ENCODE data around the gene HDAC4. TPM values are rescaled to one million over a fixed set of nuclear protein-coding genes. Genes with fewer than 3 reads are reported as not detected.

HDAC4 gene
- polyA plus RNA-seq, 4 donors = 12.0 to 14.1 (median 12.6) TPM

DNA sequence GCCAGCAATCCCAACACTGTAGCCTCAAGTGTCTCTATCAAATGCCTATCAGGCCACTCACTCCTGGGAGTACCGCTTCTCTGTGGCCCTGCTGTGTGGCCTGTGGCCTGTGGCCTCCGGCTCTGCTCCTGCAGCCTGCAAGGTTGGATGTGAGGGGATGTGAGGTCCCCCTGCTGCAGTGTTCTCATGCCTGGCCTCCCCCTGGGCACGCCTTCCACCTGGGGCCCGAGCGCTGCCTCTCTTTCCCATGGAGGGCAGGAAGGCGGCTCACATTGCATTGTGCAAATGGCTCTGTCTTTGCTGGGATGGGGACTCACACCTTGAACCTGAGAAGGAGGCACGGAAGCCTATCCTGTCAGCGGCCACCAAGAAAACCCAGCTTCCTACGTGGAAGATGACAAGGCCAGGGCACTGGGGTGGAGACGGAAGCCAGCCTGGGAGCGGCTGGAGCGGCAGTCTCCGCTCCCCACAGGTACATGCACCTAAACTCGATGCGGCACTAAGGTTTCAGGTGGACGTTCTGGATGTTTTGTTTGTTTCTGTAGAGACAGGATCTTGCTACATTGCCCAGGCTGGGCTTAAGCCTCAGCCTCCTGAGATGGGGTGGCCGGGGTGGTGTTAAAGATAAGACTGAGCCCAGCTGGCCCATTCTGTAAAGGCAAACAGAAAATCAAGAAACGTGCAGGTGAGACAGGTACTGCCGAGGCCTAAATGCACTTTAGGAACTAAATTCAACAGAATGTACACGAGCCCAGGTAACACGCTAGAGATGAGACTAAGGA is 140.1 kb downstream of the HDAC4 start:
- DNase-seq (ENCODE audit: low read depth in 4 of 4, low spot score in 3 of 4) = no peak

DNA sequence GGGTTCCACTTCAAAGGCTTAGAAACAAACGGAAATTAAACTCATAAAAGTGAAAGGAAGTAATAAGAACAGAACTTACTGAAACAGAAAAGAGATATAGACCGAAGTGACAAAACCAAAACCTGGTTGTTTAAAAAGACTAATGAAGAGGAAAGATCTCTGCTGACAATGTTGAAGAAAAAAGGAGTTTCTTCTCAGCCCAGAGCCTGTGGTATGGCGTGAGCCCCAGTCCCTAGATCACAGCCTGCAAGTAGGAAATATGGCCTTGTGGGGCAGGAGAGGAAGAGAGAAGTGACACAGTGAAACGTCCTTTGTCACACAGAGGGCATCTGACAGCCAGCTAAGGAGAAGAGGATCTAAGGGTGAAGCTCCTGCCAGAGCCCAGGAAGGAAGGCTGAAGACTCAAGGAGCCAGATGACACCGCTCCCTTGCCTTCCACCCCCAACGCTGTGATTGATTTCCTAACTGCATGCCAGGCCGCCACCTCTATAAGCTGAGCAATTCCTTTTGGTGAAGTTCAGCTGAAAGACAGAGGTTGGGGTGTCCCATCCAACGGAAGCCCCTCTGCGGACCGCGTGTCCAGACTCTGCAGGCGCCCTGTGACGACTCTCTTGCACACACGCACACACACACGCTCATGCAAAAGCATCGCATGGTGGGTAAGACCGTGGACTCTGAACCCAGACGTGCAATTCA is 141.1 kb downstream of the HDAC4 start:
- DNase-seq (ENCODE audit: low read depth in 4 of 4, low spot score in 3 of 4) = no peak

DNA sequence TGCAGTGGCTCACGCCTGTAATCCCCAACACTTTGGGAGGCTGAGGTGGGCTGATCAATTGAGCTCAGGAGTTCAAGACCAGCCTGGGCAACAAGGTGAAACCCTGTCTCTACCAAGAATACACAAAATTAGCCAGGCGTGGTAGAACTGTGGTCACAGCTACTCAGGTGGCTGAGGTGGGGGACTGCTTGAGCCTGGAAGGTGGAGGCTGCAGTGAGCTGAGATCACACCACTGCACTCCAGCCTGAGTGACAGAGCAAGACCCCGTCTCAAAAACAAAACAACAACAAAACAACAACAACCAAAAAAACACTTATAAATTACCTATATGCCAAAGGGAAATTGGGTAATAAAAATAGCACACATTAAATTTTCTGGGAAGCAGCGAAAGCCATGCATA is 141.6 kb downstream of the HDAC4 start:
- DNase-seq (ENCODE audit: low read depth in 4 of 4, low spot score in 3 of 4) = no peak

DNA sequence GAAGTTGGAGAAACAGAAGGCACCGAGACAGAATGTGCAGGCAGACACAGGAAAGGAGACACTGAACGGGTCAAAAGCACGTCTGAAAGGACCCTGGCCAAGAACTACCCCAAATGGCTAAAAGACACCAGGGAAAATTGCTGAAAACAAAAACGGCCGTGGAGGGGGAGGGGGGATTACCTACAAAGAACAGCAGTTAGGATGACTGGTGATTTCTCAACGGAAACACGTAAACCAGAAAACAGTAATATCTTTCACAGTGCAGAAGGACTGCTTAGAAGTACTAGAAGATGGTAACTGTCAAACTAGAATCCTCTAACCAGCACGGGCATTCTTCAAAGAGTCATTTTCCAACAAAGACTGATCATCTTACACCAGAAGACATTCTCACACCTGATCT is 142.6 kb downstream of the HDAC4 start:
- DNase-seq (ENCODE audit: low read depth in 4 of 4, low spot score in 3 of 4) = no peak

DNA sequence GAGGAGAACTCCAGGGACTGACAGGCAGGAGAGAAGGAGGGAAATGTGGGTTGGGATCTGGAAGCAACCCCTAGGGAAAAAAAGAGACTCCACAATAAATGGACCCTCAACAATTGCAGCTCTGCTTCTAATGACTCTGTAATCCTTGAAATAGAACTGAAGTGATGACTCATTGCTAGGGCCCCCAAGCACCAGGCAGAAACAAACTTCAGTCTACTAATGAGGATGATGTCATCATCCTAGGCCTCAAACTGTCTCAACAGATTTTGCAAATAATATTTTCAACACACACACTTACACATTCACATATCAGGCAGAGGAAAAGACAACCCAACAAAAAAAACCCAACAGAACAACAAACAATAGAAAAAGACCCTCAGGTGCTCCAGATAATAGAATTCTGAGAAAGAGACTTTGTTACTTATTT is 143.3 kb downstream of the HDAC4 start:
- no peak for DNase-seq (ENCODE audit: low read depth in 4 of 4, low spot score in 3 of 4)

DNA sequence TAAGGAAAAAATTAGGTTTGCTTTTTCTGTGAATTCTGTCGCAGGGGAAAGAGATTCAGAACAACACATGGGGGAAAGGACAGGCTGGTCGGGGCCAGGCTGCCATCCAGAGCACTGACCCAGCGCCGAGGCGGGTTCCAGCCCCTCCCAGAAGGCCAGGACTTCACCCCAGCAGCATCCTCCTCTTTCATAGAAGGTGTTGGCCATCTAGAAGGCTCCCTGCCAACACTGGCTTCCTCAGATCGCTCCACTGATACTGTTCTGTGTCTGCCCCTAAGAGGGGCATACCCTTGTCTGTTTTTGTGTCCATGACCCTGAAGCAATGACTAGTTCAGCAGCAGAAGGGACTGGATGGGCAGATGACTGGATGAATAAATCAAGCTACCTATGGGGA is 144.5 kb downstream of the HDAC4 start:
- DNase-seq (ENCODE audit: low read depth in 4 of 4, low spot score in 3 of 4) = no peak

DNA sequence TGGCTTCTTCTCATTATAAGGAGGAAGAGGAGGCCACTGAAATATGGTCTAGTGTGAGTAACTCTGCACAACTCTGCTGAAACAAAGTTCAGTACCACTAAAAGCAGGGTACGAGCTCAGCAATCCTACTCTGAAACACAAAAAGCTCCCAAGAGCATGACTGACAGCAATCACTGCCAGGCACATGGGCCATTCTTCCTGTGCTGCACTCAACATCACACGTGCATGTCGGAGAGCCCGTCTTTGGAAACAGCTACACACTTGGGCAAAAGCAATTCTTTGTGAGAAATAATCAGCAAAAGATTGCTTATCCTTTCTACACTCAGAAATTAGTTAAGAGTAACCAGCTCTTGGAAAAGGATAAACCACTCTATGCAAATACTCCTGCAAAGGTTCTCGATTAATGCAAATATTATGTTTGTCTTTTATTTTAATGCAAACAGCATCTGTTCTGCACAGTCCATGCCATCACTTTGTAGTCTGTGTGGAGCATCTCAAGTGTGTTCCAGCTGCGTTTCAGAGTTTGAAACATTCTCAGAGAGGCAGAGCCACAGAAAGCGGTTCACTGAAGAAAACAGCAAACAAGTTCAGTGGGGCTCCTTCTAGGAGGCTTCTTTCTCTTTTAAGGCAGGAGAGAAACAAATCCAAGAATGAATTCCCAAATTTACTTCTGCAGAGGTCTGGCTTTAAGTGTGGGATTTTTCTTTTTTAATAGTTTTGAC is 145.0 kb downstream of the HDAC4 start:
- DNase-seq (ENCODE audit: low read depth in 4 of 4, low spot score in 3 of 4) = no peak

DNA sequence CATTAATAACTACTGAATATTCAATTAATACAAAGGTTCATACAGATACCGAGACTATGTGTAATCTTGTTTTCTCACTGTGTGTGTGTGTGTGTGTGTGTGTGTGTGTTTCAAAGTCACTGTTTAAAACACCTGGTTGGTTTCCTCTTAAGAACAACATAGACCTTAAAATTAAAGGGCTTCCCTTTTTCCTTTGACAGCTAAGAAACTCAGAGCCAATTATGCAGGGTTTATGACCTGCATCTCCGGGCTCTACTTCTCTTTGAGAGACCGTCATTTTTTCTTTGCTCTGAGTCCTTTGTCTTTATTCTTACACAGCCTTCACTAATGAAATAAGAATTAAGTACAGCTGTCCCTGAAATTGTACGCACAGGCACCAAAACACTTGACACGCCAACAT is 145.6 kb downstream of the HDAC4 start:
- DNase-seq (ENCODE audit: low read depth in 4 of 4, low spot score in 3 of 4) = no peak

DNA sequence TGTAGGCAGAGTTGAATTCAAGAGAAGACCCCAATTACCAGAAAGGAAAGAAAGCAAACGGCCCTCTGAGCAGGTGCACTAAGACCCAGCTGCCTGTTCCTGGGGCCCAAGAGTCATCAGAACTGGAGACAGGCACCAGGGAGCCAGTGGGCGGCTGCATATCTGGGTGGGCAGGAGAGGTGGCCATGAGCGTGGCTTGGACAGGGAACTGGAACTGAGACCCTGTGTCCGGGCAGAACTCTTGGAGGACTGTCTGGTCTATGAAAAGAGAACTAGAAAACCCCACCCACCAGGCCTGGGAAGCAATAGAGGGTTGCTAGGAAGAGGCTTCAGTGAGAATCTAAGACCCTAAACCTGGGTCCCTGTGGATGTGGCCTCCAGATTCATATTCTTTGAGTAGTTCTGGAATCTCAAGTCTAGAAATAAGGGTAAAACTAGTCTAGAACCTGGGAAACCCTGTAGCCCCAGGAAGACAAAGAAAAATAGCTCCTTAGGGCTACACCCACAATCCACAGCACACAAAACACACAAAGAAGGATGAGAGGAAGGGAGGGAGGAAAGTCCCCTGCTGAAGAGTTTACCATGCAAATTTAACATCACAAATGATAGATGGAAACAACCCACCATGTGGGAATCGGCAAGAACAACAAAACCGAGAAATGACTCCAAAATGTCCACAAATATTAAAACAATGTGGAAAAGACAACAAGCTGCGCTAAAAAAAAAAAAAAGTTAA is 147.0 kb downstream of the HDAC4 start:
- no peak for DNase-seq (ENCODE audit: low read depth in 4 of 4, low spot score in 3 of 4)

DNA sequence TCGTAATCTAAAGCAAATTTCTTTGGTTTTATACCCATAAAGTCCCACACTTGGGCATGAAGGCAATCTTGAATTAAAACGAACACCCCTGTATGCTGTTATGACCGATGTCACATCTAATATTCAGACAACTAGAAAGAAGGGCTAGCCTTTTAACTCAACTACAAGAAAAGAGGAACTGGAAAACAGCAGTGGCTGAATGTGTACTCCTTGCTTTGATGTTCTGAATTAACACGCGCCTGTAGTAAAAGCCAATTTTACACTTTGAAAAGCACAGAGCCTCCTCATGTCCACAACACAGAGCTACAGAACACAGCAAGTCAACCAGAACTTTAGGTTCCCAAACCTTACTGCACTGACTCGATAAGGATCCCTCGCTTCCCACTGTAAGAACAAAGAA is 147.6 kb downstream of the HDAC4 start:
- DNase-seq (ENCODE audit: low read depth in 4 of 4, low spot score in 3 of 4) = no peak

DNA sequence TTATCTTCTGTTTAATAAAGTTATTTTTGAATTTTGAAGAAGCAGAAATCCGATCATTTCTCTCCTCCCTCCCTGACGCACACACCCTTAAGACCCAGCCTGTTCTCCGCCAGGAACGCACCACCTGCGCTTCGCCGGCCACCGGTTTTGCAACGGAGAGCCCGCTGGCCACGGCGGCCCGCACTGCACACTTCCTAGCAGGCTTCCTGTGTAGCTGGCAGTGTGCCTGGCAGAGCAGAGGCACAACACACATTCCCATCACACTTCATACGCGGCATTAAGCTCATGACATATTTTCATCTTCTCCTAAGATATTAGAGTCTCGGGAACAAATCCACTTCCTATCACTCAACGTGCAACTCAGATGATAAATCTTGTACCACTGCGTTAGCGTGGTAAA is 148.0 kb downstream of the HDAC4 start:
- DNase-seq (ENCODE audit: low read depth in 4 of 4, low spot score in 3 of 4) = no peak

DNA sequence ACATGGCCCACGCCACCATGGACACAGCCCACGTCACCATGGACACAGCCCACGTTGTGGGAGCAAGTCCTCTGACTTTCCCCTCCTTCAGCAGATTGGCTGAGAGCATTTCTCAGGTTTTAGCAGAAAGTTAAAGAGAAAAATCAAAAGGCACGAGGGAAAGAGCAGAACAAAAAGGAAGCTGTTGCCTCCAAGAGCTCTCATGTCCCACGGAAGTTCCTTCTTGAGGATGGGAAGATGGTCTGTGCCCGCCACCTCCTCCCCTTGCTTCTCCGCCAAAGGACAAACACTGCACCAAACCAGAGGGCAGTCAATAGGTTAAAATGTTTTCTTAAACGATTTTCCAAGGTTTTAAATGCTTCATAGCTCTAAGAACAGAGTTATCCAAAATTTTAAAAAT is 148.4 kb downstream of the HDAC4 start:
- DNase-seq (ENCODE audit: low read depth in 4 of 4, low spot score in 3 of 4) = no peak

DNA sequence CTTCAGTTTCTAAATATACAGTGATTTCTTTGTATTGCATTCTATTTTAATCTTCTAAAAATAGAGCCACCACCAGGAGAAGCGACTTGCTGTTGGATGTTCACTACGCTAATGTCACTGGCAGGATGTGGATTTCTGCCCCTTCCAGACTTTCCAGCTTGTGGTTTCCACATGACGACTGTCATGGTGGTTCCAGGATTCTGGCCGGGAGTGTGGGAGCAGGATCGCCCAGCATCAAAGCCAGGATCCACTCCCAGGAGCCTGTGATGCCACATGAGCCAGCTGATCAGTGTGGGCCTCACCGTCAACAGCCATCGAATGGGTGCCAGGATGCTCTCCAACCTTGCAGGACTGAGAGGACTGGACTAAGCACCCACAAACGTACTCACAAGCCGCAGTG is 148.8 kb downstream of the HDAC4 start:
- no peak for DNase-seq (ENCODE audit: low read depth in 4 of 4, low spot score in 3 of 4)

DNA sequence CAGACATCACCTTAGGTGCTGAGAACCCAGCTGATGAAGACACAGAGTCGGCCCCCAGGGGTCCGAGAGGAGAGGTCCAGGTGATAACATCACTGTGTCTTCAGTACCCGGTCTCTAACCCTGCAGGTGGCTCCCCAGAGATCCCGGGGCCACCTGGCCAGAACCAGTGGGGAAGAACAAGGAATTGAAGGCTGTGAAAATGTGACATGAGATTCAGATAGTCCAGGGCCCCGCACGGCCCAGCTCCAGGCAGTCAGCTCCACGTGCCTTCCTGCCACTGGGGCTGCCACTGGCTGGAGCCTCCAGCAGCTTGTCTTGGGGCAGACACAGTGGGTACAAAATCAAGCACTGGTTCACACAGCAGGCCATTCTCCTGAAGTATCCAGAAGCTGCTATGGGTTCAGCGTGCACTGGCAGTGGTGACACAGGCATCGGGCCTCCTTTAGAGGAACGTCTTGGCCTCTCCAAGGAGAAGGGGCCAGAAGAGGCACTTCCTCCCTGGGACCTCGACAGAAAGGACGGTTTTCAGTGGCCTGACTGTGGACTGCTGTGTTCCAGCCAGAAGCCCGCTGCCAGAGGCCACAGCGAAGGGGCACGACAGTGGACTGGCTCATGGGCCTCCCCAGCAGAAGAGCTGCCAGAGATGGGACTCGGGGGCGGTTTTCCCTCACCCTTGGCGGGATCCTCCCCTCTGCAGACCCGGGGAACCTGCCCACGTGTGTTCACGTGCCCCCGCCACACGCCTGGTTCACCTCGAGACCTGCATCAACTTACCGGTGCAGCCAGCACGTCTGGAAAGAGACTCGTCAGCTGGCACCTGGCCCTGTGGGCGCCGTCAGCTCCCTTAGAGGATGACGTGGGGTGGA is 150.4 kb downstream of the HDAC4 start:
- no peak for DNase-seq (ENCODE audit: low read depth in 4 of 4, low spot score in 3 of 4)

DNA sequence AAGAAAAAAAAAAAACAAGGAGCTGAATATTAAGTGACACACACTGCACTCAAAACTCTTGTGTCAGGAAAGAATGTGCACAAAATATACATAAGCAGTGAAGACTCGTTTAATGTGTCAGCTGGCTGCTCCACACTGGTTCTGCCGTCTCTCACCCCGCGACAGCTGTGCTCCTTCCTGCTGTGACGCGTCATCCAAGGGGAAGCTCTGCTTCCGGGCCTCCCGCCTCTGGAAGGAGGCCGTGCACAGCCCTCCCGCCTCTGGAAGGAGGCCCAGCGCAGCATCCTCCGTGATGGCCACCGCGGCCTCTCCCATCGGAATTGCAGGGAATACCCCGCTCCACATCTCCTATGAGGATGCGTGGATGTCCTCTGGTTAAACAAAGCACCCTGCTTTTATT is 151.0 kb downstream of the HDAC4 start:
- peak in 3 of 4 donors; percentile 73 to 82 (median 80) for DNase-seq (ENCODE audit: low read depth in 4 of 4, low spot score in 3 of 4)

DNA sequence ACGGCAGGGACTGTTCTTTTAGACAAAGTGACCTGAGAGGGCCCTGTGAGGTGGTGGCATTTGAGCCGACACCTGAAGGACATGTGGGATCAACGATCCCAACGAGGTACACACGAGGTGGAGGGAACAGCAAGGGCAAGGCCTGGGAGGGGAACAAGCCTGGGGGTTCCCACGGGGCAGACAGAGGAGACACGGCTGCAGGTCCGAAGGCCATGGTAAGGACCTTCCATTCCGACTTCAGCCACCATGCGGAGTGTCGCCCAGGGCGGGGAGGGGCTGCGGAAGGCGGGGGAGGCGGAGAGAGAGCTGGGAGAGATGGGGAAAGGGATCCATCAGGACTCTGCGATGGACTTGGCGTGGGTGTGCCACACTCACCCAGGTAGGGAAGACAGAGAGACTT is 151.8 kb downstream of the HDAC4 start:
- DNase-seq (ENCODE audit: low read depth in 4 of 4, low spot score in 3 of 4) = no peak

DNA sequence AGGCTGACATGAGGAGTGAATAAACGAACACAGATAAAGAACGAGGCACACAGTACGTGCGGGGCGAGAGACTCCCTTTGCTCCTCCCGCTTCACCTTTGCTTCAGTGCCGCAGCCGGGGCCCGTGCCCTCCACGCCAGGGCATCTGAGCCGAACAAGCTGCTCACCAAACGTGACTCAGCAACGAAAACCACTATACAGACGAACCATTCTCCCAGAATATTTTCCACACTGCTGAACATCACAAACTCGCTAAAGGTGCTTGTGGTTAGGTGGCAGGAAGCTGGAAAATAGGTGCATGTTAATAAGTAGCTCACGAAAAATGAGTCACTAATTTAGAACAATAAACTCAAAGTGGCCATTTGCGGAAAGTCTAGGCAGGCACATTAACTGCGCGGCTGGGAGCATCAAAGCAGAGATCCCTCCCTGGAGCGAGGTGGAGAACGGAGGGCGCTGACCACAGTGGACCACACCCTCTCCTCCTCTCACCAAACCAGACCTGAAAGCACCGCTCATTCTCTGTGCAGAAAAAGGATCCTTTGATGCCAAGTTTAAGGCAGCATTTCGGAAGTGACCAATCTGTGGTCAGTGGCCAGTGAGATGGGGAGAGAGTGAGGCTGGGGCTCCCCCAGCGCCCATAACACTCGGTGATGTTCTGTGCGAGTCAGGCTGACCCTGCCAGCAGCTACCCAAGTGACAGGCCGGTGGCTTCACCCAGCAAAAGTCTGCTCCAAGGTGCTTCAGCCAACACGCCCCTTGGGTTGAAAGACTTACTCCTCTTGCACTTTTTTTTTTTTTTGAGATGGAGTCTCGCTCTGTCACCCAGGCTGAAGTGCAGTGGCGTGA is 153.2 kb downstream of the HDAC4 start:
- no peak for DNase-seq (ENCODE audit: low read depth in 4 of 4, low spot score in 3 of 4)

DNA sequence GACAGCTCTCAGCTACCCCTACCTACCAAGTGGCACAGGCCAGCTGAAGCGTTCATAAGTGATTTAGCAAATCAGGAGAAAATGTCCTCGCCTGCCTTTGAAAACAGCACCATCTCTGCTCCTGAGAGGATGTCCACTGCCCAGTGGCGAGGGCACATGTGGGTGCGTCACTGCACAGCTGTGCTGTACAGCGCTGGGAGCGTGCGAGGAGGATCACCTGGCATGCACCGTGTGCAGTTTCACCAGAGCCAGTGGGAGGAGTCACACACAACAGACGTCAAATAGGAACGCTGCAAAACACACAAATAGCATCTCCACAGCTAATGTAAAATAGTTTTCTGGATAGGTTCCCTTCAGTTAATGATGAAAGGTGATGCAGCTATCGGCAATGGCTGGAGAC is 154.1 kb downstream of the HDAC4 start:
- no peak for DNase-seq (ENCODE audit: low read depth in 4 of 4, low spot score in 3 of 4)
